ENCODE data around the gene MTHFD2L.

GRCh38 chr4:74323663-74324062, 165.7 kb downstream of the MTHFD2L start:
- TF ChIP-seq, protein P1, sequence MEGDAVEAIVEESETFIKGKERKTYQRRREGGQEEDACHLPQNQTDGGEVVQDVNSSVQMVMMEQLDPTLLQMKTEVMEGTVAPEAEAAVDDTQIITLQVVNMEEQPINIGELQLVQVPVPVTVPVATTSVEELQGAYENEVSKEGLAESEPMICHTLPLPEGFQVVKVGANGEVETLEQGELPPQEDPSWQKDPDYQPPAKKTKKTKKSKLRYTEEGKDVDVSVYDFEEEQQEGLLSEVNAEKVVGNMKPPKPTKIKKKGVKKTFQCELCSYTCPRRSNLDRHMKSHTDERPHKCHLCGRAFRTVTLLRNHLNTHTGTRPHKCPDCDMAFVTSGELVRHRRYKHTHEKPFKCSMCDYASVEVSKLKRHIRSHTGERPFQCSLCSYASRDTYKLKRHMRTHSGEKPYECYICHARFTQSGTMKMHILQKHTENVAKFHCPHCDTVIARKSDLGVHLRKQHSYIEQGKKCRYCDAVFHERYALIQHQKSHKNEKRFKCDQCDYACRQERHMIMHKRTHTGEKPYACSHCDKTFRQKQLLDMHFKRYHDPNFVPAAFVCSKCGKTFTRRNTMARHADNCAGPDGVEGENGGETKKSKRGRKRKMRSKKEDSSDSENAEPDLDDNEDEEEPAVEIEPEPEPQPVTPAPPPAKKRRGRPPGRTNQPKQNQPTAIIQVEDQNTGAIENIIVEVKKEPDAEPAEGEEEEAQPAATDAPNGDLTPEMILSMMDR (IDR thresholded peaks at IDR 0.05; ENCODE audit: borderline replicate concordance, extremely low read depth, low read length, poor library complexity, severe bottlenecking) = no peak
- no peak for TF ChIP-seq EZH2 (IDR thresholded peaks at IDR 0.05; ENCODE audit: borderline replicate concordance, low read depth, low read length, severe bottlenecking)
